GM23338 (cell line): Measurements from ENCODE around the gene CANT1. TPM values are rescaled to one million over a fixed set of nuclear protein-coding genes. Genes with fewer than 3 reads are reported as not detected.

ENCODE experiments used
- ATAC-seq: fragments of 200-7000 bp; cut with Tn5 transposase; 3 replicates; pipeline ENCODE4 v1.9.1; 2020
- DNase-seq: peaks from one replicate; pipeline ENCODE4 v3.0.0-alpha.2; 2015; ENCODE audit warnings: low spot score
- H2AFZ ChIP-seq: fragments of 200-600 bp; sonication (generic); 2 replicates; pipeline ENCODE4 v1.8.0; 2016; ENCODE audit warnings: antibody characterized with exemption, mild to moderate bottlenecking, moderate library complexity
- H3F3A ChIP-seq: fragments of 200-600 bp; sonication (generic); replicated peaks from 2 replicates; pipeline ENCODE4 v1.8.0; 2017; ENCODE audit warnings: antibody characterized with exemption, mixed run types, low read depth
- H3K27ac ChIP-seq: fragments of 200-600 bp; sonication (generic); 2 replicates; pipeline ENCODE4 v1.6.1; 2016; ENCODE audit warnings: low read depth
- H3K27me3 ChIP-seq: fragments of 200-600 bp; sonication (generic); 2 replicates; pipeline ENCODE4 v1.8.0; 2016; ENCODE audit warnings: mild to moderate bottlenecking, mixed run types, moderate library complexity; ENCODE audit not compliant: insufficient read depth
- H3K36me3 ChIP-seq: fragments of 200-600 bp; sonication (generic); 2 replicates; pipeline ENCODE4 v1.8.0; 2016; ENCODE audit warnings: mild to moderate bottlenecking; ENCODE audit not compliant: insufficient read depth
- H3K4me1 ChIP-seq: fragments of 200-600 bp; sonication (generic); 2 replicates; pipeline ENCODE4 v1.8.0; 2016; ENCODE audit warnings: mild to moderate bottlenecking, moderate library complexity; ENCODE audit not compliant: insufficient read depth
- H3K4me2 ChIP-seq: fragments of 200-600 bp; sonication (generic); 2 replicates; pipeline ENCODE4 v1.7.1; 2017; ENCODE audit warnings: mixed run types
- H3K4me3 ChIP-seq: fragments of 200-600 bp; sonication (generic); 2 replicates; pipeline ENCODE4 v1.6.1; 2016; ENCODE audit warnings: mixed run types
- H3K79me2 ChIP-seq: fragments of 200-600 bp; sonication (generic); replicated peaks from 2 replicates; pipeline ENCODE4 v1.8.0; 2017; ENCODE audit warnings: mild to moderate bottlenecking; ENCODE audit not compliant: insufficient read depth
- H3K9me2 ChIP-seq: fragments of 200-600 bp; sonication (generic); 2 replicates; pipeline ENCODE4 v1.8.0; 2017; ENCODE audit not compliant: insufficient read depth
- H4K20me1 ChIP-seq: fragments of 200-600 bp; sonication (generic); replicated peaks from 2 replicates; pipeline ENCODE4 v1.8.0; 2017; ENCODE audit warnings: mild to moderate bottlenecking; ENCODE audit not compliant: insufficient read depth
- H3K27ac Mint-ChIP-seq: 2 replicates; pipeline ENCODE4 v1.8.0; 2020; ENCODE audit warnings: inconsistent platforms, mild to moderate bottlenecking, moderate library complexity, mixed read lengths
- H3K27me3 Mint-ChIP-seq: 3 replicates; pipeline ENCODE4 v1.8.0; 2022; ENCODE audit warnings: low read depth, mild to moderate bottlenecking, moderate library complexity, mixed read lengths, inconsistent platforms; ENCODE audit not compliant: insufficient read depth, poor library complexity
- H3K36me3 Mint-ChIP-seq: 3 replicates; pipeline ENCODE4 v1.8.0; 2021; ENCODE audit warnings: low read depth, mild to moderate bottlenecking, inconsistent platforms, moderate library complexity, mixed read lengths
- H3K4me1 Mint-ChIP-seq: 3 replicates; pipeline ENCODE4 v1.8.0; 2020; ENCODE audit warnings: mild to moderate bottlenecking, inconsistent platforms, mixed read lengths
- H3K4me3 Mint-ChIP-seq: 3 replicates; pipeline ENCODE4 v1.8.0; 2021; ENCODE audit warnings: moderate library complexity, mild to moderate bottlenecking, inconsistent platforms, mixed read lengths
- H3K9me3 Mint-ChIP-seq: 3 replicates; pipeline ENCODE4 v1.8.0; 2020; ENCODE audit warnings: moderate library complexity, mild to moderate bottlenecking, inconsistent platforms, mixed read lengths
- ETS1 ChIP-seq: IDR thresholded peaks from 2 replicates; pipeline ENCODE4 v1.6.1; 2016; ENCODE audit warnings: antibody characterized with exemption
- NANOG ChIP-seq: IDR thresholded peaks from 2 replicates; pipeline ENCODE4 v1.6.1; 2016; ENCODE audit warnings: antibody characterized with exemption, borderline replicate concordance
- POLR2AphosphoS5 ChIP-seq: IDR thresholded peaks from 2 replicates; pipeline ENCODE4 v1.6.1; 2016; ENCODE audit warnings: antibody characterized with exemption, low read depth
- STAT1 ChIP-seq: IDR thresholded peaks from one replicate; pipeline ENCODE4 v1.6.1; 2016; ENCODE audit warnings: antibody characterized with exemption; ENCODE audit not compliant: unreplicated experiment
- ZNF114 ChIP-seq: fragments of 250-450 bp; sonication (Bioruptor Pico); IDR thresholded peaks from 2 replicates; pipeline ENCODE4 v1.5.0; 2020; ENCODE audit warnings: mild to moderate bottlenecking, moderate library complexity
- ZNF331 ChIP-seq: fragments of 250-450 bp; sonication (Bioruptor Pico); IDR thresholded peaks from 2 replicates; pipeline ENCODE4 v1.5.0; 2020; ENCODE audit warnings: low read depth, mild to moderate bottlenecking, moderate library complexity
- ZNF462 ChIP-seq: fragments of 250-450 bp; sonication (Bioruptor Pico); IDR thresholded peaks from 2 replicates; pipeline ENCODE4 v1.5.0; 2020; ENCODE audit warnings: mild to moderate bottlenecking, moderate library complexity
- polyA plus RNA-seq: library from polyadenylated mRNA; unstranded; fragments of >200 nt; fragmentation: Nextera tagmentation; extraction: Ambion mirVana; gene quantifications from 2 replicates; pipeline ENCODE4 v1.2.1, GENCODE V29; 2016
- total RNA-seq: library from RNA; depleted of rRNA; stranded (reverse); fragments of >200 nt; shearing (Covaris generic); gene quantifications from 2 replicates; pipeline ENCODE4 v1.2.3, GENCODE V29; 2014

The CANT1 gene
- total and polyA plus RNA-seq, 2 experiments from 2014 or later: 5.9 to 38.8 TPM

- H3K4me1 Mint-ChIP-seq: no peaks in the 10 kb centered on the region; the same call in 2 of the 3 replicates
- no peaks in the 10 kb centered on the region for H3K36me3 Mint-ChIP-seq
- DNase-seq (no peak), ATAC-seq (no peak)
- H3K4me1 ChIP-seq: no peaks in the 10 kb centered on the region
- TF ChIP-seq NANOG: no peak
- TF ChIP-seq POLR2AphosphoS5: no peak
- no peak for TF ChIP-seq ETS1
- no peak for TF ChIP-seq ZNF331 (CRISPR knock-in tag)
- TF ChIP-seq ZNF462 (CRISPR knock-in tag): no peak
- TF ChIP-seq ZNF114: no peak
- TF ChIP-seq STAT1: no peak
- no peak overlapping the region for H3K4me2 ChIP-seq
- H3K4me3 ChIP-seq: no peak overlapping the region
- no peaks in the 10 kb centered on the region for H3K27me3 ChIP-seq
- no peaks in the 10 kb centered on the region for H3K9me3 Mint-ChIP-seq
- no peak overlapping the region for H3K4me3 Mint-ChIP-seq
- peaks cover 11% of the 10 kb centered on the region for H3K27me3 Mint-ChIP-seq
- no peaks in the 10 kb centered on the region for H3K9me2 ChIP-seq
- no peaks in the 10 kb centered on the region for H3F3A ChIP-seq
- no peak overlapping the region for H2AFZ ChIP-seq
- no peak overlapping the region for H3K27ac Mint-ChIP-seq
- H3K79me2 ChIP-seq: no peaks in the 10 kb centered on the region
- no peak overlapping the region for H3K27ac ChIP-seq
- H4K20me1 ChIP-seq: no peaks in the 10 kb centered on the region
- H3K36me3 ChIP-seq: no peaks in the 10 kb centered on the region
Measured at GRCh38 chr17:78960928-78961327, 48.6 kb downstream of the CANT1 start.
